DOHH2 (cell line): ENCODE results near the gene MBD3.

Experiments used
- H3F3A ChIP-seq: fragments of 200-600 bp; sonication (generic), shearing (Covaris generic); 2 replicates; pipeline ENCODE4 v1.6.0; 2016; ENCODE audit warnings: antibody characterized with exemption, mild to moderate bottlenecking; ENCODE audit not compliant: control insufficient read depth, insufficient read depth
- H3K27ac ChIP-seq: fragments of 200-600 bp; sonication (generic); 2 replicates; pipeline ENCODE4 v1.5.1; 2014; ENCODE audit warnings: low read depth, mild to moderate bottlenecking, low read length, moderate library complexity
- H3K27me3 ChIP-seq: fragments of 200-600 bp; sonication (generic); 2 replicates; pipeline ENCODE4 v1.6.1; 2014; ENCODE audit warnings: mild to moderate bottlenecking, low read length, mixed read lengths; ENCODE audit not compliant: control insufficient read depth
- H3K36me3 ChIP-seq: fragments of 200-600 bp; sonication (generic); 2 replicates; pipeline ENCODE4 v1.6.1; 2014; ENCODE audit warnings: mild to moderate bottlenecking, low read length, moderate library complexity, mixed read lengths; ENCODE audit not compliant: control insufficient read depth
- H3K4me1 ChIP-seq: fragments of 200-600 bp; sonication (generic); 2 replicates; pipeline ENCODE4 v1.6.1; 2014; ENCODE audit warnings: mild to moderate bottlenecking, low read length, mixed read lengths; ENCODE audit not compliant: control insufficient read depth
- H3K4me2 ChIP-seq: fragments of 200-600 bp; sonication (generic); 2 replicates; pipeline ENCODE4 v1.6.0; 2014; ENCODE audit warnings: mild to moderate bottlenecking, low read length, moderate library complexity
- H3K4me3 ChIP-seq: fragments of 200-600 bp; sonication (generic); 2 replicates; pipeline ENCODE4 v1.5.1; 2014; ENCODE audit warnings: mild to moderate bottlenecking, low read length, mixed read lengths
- H3K79me2 ChIP-seq: fragments of 200-600 bp; sonication (generic); 2 replicates; pipeline ENCODE4 v1.6.1; 2014; ENCODE audit warnings: mild to moderate bottlenecking, low read length, mixed read lengths; ENCODE audit not compliant: control insufficient read depth
- H3K9me2 ChIP-seq: fragments of 200-600 bp; sonication (generic); replicated peaks from 2 replicates; pipeline ENCODE4 v1.6.1; 2014; ENCODE audit warnings: mild to moderate bottlenecking, low read length, mixed read lengths; ENCODE audit not compliant: control insufficient read depth
- H3K9me3 ChIP-seq: fragments of 200-600 bp; sonication (generic); 2 replicates; pipeline ENCODE4 v1.6.1; 2014; ENCODE audit warnings: antibody characterized with exemption, low read length, mixed read lengths; ENCODE audit not compliant: control insufficient read depth, insufficient read depth
- H4K20me1 ChIP-seq: fragments of 200-600 bp; sonication (generic); 2 replicates; pipeline ENCODE4 v1.6.0; 2014; ENCODE audit warnings: low read depth, mild to moderate bottlenecking, antibody characterized with exemption, low read length, moderate library complexity; ENCODE audit not compliant: control insufficient read depth, insufficient read depth
- EZH2phosphoT487 ChIP-seq: fragments of 200-600 bp; sonication (generic); IDR thresholded peaks from 2 replicates; pipeline ENCODE4 v1.6.1; 2017; ENCODE audit warnings: borderline replicate concordance, mild to moderate bottlenecking, antibody characterized with exemption, low read length, moderate library complexity, mixed read lengths
- TF ChIP-seq, protein P1 (sequence below): fragments of 200-600 bp; sonication (generic); IDR thresholded peaks from one replicate; pipeline ENCODE4 v1.5.1; 2014; ENCODE audit warnings: antibody characterized with exemption, mild to moderate bottlenecking, low read depth, low read length; ENCODE audit not compliant: poor library complexity, severe bottlenecking

The MBD3 gene

DNA sequence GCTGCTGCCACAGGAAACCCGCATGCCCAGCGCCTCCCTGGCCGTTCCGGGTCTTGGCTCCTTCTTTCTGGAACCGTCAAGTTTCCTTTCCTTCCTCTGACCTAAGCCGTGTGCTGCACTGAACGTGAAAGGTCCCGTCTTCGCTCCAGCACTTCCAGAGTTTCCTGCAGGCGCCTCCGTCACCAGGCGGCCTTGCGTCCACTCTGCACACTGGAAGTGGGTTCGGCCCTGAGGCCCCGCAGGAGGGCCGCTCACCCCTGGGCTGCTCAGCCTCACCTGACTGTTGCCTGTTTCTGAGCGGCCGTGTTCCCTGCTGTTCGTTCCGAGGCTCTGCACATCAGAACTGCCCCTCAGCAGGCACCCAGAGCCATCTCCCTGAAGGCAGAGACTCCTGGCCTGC is 12.3 kb downstream of the MBD3 start:
- no peaks in the 10 kb centered on the region for H3F3A ChIP-seq
- TF ChIP-seq, protein P1, sequence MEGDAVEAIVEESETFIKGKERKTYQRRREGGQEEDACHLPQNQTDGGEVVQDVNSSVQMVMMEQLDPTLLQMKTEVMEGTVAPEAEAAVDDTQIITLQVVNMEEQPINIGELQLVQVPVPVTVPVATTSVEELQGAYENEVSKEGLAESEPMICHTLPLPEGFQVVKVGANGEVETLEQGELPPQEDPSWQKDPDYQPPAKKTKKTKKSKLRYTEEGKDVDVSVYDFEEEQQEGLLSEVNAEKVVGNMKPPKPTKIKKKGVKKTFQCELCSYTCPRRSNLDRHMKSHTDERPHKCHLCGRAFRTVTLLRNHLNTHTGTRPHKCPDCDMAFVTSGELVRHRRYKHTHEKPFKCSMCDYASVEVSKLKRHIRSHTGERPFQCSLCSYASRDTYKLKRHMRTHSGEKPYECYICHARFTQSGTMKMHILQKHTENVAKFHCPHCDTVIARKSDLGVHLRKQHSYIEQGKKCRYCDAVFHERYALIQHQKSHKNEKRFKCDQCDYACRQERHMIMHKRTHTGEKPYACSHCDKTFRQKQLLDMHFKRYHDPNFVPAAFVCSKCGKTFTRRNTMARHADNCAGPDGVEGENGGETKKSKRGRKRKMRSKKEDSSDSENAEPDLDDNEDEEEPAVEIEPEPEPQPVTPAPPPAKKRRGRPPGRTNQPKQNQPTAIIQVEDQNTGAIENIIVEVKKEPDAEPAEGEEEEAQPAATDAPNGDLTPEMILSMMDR, result no peak
- TF ChIP-seq EZH2phosphoT487, result no peak
- H3K9me2 ChIP-seq, result no peaks in the 10 kb centered on the region
- H3K4me1 ChIP-seq, result no peaks in the 10 kb centered on the region
- no peak overlapping the region for H3K4me3 ChIP-seq
- no peaks in the 10 kb centered on the region for H4K20me1 ChIP-seq
- no peaks in the 10 kb centered on the region for H3K27me3 ChIP-seq
- H3K4me2 ChIP-seq, result no peak overlapping the region
- peaks cover 71% of the 10 kb centered on the region for H3K36me3 ChIP-seq
- no peak overlapping the region for H3K27ac ChIP-seq
- no peaks in the 10 kb centered on the region for H3K9me3 ChIP-seq
- peaks cover 11% of the 10 kb centered on the region for H3K79me2 ChIP-seq

DNA sequence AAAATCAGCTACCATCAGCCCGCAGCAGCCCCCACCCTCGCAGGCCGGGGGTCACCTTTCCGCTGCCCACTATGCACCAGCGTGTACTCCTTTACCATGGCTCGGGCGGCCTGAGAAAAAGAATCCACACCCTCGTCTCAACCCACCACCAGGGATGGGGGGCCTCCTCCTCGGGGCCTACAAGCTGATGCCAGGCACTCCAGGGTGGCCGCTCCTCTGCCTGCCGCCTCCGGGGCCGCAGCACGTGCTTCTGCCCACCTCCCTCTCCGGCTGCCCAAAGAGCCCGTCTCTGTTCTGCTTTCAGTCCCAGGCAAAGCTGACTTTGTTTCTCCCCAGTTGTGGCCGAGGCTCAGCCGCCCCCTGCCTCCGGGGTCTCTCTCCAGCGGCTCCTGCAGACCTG is 13.4 kb downstream of the MBD3 start:
- H4K20me1 ChIP-seq, result no peaks in the 10 kb centered on the region
- H3K4me1 ChIP-seq, result no peaks in the 10 kb centered on the region
- H3F3A ChIP-seq, result no peaks in the 10 kb centered on the region
- H3K4me2 ChIP-seq, result no peak overlapping the region
- no peaks in the 10 kb centered on the region for H3K9me2 ChIP-seq
- no peaks in the 10 kb centered on the region for H3K27me3 ChIP-seq
- TF ChIP-seq EZH2phosphoT487, result no peak
- TF ChIP-seq, protein P1, result no peak
- no peaks in the 10 kb centered on the region for H3K9me3 ChIP-seq
- peaks cover 61% of the 10 kb centered on the region for H3K36me3 ChIP-seq
- H3K27ac ChIP-seq, result no peak overlapping the region
- H3K4me3 ChIP-seq, result no peak overlapping the region
- peaks cover 2% of the 10 kb centered on the region; the same call in 1 of the 2 replicates for H3K79me2 ChIP-seq

DNA sequence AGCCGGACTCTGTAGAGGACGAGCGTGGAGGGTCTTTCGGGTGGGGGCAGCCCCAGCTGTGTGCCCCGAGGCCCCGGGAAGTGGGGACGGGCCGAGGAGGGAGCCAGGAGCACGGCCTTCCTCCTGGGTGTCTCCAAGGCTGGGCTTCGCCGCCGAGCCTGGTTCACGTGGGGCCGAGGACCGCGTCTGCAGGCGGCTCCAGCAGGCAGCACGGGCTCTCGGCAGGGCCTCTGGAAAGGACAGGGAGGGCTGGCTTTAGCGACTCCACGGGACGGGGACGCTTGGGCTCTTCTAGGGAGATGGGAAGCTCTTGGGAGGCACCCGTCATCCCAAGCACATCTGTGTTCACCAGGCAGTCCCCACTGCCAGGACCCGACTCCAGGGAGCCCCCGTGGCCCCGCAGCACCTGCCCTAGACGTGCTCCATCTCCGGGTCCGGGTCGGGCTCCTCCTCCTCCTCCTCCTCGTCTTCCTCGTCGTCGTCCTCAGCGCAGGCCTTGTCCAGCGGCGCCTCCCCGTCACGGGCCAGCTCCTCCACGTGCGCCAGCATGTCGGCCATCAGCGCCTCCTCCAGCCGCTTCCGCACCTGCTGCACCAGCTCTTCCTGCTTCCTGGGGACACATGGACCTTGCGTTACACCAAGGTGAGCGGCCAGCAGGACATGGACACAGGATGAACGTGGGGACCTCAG is 14.6 kb downstream of the MBD3 start:
- H3K9me2 ChIP-seq, result no peaks in the 10 kb centered on the region
- no peak for TF ChIP-seq EZH2phosphoT487
- TF ChIP-seq, protein P1, result no peak
- H3K36me3 ChIP-seq, result peaks cover 57% of the 10 kb centered on the region
- no peak overlapping the region for H3K27ac ChIP-seq
- peaks cover 4% of the 10 kb centered on the region; the same call in 1 of the 2 replicates for H3F3A ChIP-seq
- no peaks in the 10 kb centered on the region for H3K4me1 ChIP-seq
- H3K9me3 ChIP-seq, result no peaks in the 10 kb centered on the region
- H3K4me2 ChIP-seq, result no peak overlapping the region
- H4K20me1 ChIP-seq, result no peaks in the 10 kb centered on the region
- H3K27me3 ChIP-seq, result no peaks in the 10 kb centered on the region
- H3K4me3 ChIP-seq, result no peak overlapping the region
- H3K79me2 ChIP-seq, result no peaks in the 10 kb centered on the region
